Neural cell (in vitro differentiated cells): ENCODE results near the gene RASL10A. TPM values are rescaled to one million over a fixed set of nuclear protein-coding genes. Genes with fewer than 3 reads are reported as not detected.
A peak's percentile ranks its signal among the peaks of the same experiment; 100 is the strongest.

Experiments used
- H2AFZ ChIP-seq: fragments of 200-600, 300-800 bp; sonication (generic), shearing (Covaris generic); 2 replicates; pipeline ENCODE4 v1.6.0; 2014; ENCODE audit warnings: low read depth, mild to moderate bottlenecking, antibody characterized with exemption, low read length, moderate library complexity
- H3F3A ChIP-seq: fragments of 200-600 bp; shearing (Covaris generic); 2 replicates; pipeline ENCODE4 v1.6.1; 2016; ENCODE audit warnings: mild to moderate bottlenecking, moderate library complexity, mixed read lengths, antibody characterized with exemption, low read length; ENCODE audit not compliant: insufficient read depth, poor library complexity, severe bottlenecking
- H3K27ac ChIP-seq: fragments of 200-600, 300-800 bp; sonication (generic), shearing (Covaris generic); 2 replicates; pipeline ENCODE4 v1.5.1; 2014; ENCODE audit warnings: mild to moderate bottlenecking, low read length, moderate library complexity
- H3K27me3 ChIP-seq: fragments of 300-800, 200-600 bp; sonication (generic), shearing (Covaris generic); 2 replicates; pipeline ENCODE4 v1.6.0; 2014; ENCODE audit warnings: mild to moderate bottlenecking, low read depth, low read length, moderate library complexity; ENCODE audit not compliant: insufficient read depth
- H3K36me3 ChIP-seq: fragments of 300-800, 200-600 bp; sonication (generic), shearing (Covaris generic); 2 replicates; pipeline ENCODE4 v1.5.1; 2014; ENCODE audit warnings: mild to moderate bottlenecking, antibody characterized with exemption, low read length, moderate library complexity; ENCODE audit not compliant: insufficient read depth
- H3K4me2 ChIP-seq: fragments of 300-800, 200-600 bp; sonication (generic), shearing (Covaris generic); 2 replicates; pipeline ENCODE4 v1.6.0; 2014; ENCODE audit warnings: mild to moderate bottlenecking, low read length
- H3K4me3 ChIP-seq: fragments of 300-800, 200-600 bp; sonication (generic), shearing (Covaris generic); 2 replicates; pipeline ENCODE4 v1.5.1; 2014; ENCODE audit warnings: mild to moderate bottlenecking, low read length, moderate library complexity
- H3K79me2 ChIP-seq: fragments of 200-600 bp; shearing (Covaris generic); replicated peaks from 2 replicates; pipeline ENCODE4 v1.6.0; 2014; ENCODE audit warnings: mild to moderate bottlenecking, low read length, moderate library complexity; ENCODE audit not compliant: insufficient read depth
- H3K9ac ChIP-seq: fragments of 300-800, 200-600 bp; sonication (generic), shearing (Covaris generic); 2 replicates; pipeline ENCODE4 v1.6.1; 2016; ENCODE audit warnings: mild to moderate bottlenecking, low read length, mixed read lengths
- H3K9me2 ChIP-seq: fragments of 200-600 bp; shearing (Covaris generic); 2 replicates; pipeline ENCODE4 v1.6.1; 2016; ENCODE audit warnings: mild to moderate bottlenecking, low read length, mixed read lengths; ENCODE audit not compliant: insufficient read depth
- H3K9me3 ChIP-seq: fragments of 200-600, 300-800 bp; sonication (generic), shearing (Covaris generic); 2 replicates; pipeline ENCODE4 v1.6.1; 2016; ENCODE audit warnings: mild to moderate bottlenecking, mixed run types, low read length, moderate library complexity, mixed read lengths
- H4K20me1 ChIP-seq: fragments of 200-600 bp; shearing (Covaris generic); 2 replicates; pipeline ENCODE4 v1.6.1; 2016; ENCODE audit warnings: mild to moderate bottlenecking, mixed run types; ENCODE audit not compliant: insufficient read depth
- CTCF ChIP-seq: fragments of 450-650 bp; IDR thresholded peaks from 2 replicates; pipeline ENCODE4 v1.5.1; 2014; ENCODE audit warnings: antibody characterized with exemption, mild to moderate bottlenecking, moderate library complexity; ENCODE audit not compliant: poor library complexity, severe bottlenecking
- EP300 ChIP-seq: fragments of 450-650 bp; conservative IDR thresholded peaks from 2 replicates; pipeline ENCODE4 v1.6.1; 2014; ENCODE audit warnings: antibody characterized with exemption, mild to moderate bottlenecking, moderate library complexity; ENCODE audit not compliant: poor library complexity, severe bottlenecking
- EZH2 ChIP-seq: fragments of 200-600, 300-800 bp; shearing (Covaris generic), sonication (generic); IDR thresholded peaks from 2 replicates; pipeline ENCODE4 v1.6.1; 2014; ENCODE audit warnings: antibody characterized with exemption, low read length, borderline replicate concordance, mild to moderate bottlenecking; ENCODE audit not compliant: insufficient read depth, poor library complexity, severe bottlenecking
- MXI1 ChIP-seq: fragments of 450-650 bp; conservative IDR thresholded peaks from 2 replicates; pipeline ENCODE4 v1.6.1; 2014; ENCODE audit warnings: antibody characterized with exemption, mild to moderate bottlenecking; ENCODE audit not compliant: poor library complexity, severe bottlenecking
- POLR2AphosphoS5 ChIP-seq: IDR thresholded peaks from 2 replicates; pipeline ENCODE4 v1.6.1; 2012
- RAD21 ChIP-seq: fragments of 450-650 bp; conservative IDR thresholded peaks from 2 replicates; pipeline ENCODE4 v1.6.1; 2014; ENCODE audit warnings: antibody characterized with exemption, mild to moderate bottlenecking, moderate library complexity
- REST ChIP-seq: IDR thresholded peaks from 2 replicates; pipeline ENCODE4 v1.6.1; 2012; ENCODE audit warnings: borderline replicate concordance
- SMC3 ChIP-seq: fragments of 450-650 bp; conservative IDR thresholded peaks from 2 replicates; pipeline ENCODE4 v1.6.1; 2014; ENCODE audit warnings: antibody characterized with exemption, mild to moderate bottlenecking, moderate library complexity; ENCODE audit not compliant: poor library complexity
- TAF1 ChIP-seq: IDR thresholded peaks from 2 replicates; pipeline ENCODE4 v1.6.1; 2012; ENCODE audit warnings: low read depth
- polyA plus RNA-seq: library from polyadenylated mRNA; depleted of rRNA; stranded (reverse); fragments of >200 nt; gene quantifications from 2 replicates; pipeline ENCODE4 v1.2.3, GENCODE V29; 2014

RASL10A gene
- polyA plus RNA-seq, 1 donor from 2014 or later, result 3.0 TPM

- H4K20me1 ChIP-seq, result peaks cover 31% of the 10 kb centered on the region
- no peaks in the 10 kb centered on the region for H3K27me3 ChIP-seq
- H3F3A ChIP-seq, result no peaks in the 10 kb centered on the region
- H2AFZ ChIP-seq, result peak within 1 kb of the TSS; percentile 65
- no peaks in the 10 kb centered on the region for H3K9me2 ChIP-seq
- peak within 1 kb of the TSS; percentile 98 for H3K9ac ChIP-seq
- H3K36me3 ChIP-seq, result no peaks in the 10 kb centered on the region
- H3K4me2 ChIP-seq, result peak within 1 kb of the TSS; percentile 97
- peak within 1 kb of the TSS; percentile 91 for H3K4me3 ChIP-seq
- H3K79me2 ChIP-seq, result peaks cover 65% of the 10 kb centered on the region
- no peak for TF ChIP-seq EZH2
- peak; percentile 81 for TF ChIP-seq REST
- no peak for TF ChIP-seq RAD21
- TF ChIP-seq SMC3, result no peak
- TF ChIP-seq MXI1, result peak; percentile 71
- peak; percentile 62 for TF ChIP-seq EP300
- peak; percentile 87 for TF ChIP-seq TAF1
- peak; percentile 95 for TF ChIP-seq POLR2AphosphoS5
- TF ChIP-seq CTCF, result no peak
- peak within 1 kb of the TSS; percentile 98 for H3K27ac ChIP-seq
- H3K9me3 ChIP-seq, result no peaks in the 10 kb centered on the region
Observed at GRCh38 chr22:29267858-29268510, 47.5 kb downstream of the RASL10A start, which contains the start of the genes EWSR1 and RHBDD3. EWSR1 (plus strand) TSS chr22:29268268; CDS start chr22:29268337, 69 bp downstream. RHBDD3 (minus strand) TSS chr22:29267981; CDS start chr22:29265626, 2,355 bp downstream.

- peak overlapping the region; percentile 97 for H3K4me2 ChIP-seq
- H3K9ac ChIP-seq, result peak overlapping the region; percentile 98
- peaks cover 31% of the 10 kb centered on the region for H4K20me1 ChIP-seq
- no peaks in the 10 kb centered on the region for H3K9me3 ChIP-seq
- H2AFZ ChIP-seq, result peak overlapping the region; percentile 65
- H3K36me3 ChIP-seq, result no peaks in the 10 kb centered on the region
- peak overlapping the region; percentile 98 for H3K27ac ChIP-seq
- H3K79me2 ChIP-seq, result peaks cover 60% of the 10 kb centered on the region
- H3K9me2 ChIP-seq, result no peaks in the 10 kb centered on the region
- TF ChIP-seq POLR2AphosphoS5 (no peak), REST (no peak), SMC3 (no peak), RAD21 (no peak), MXI1 (no peak), EZH2 (no peak), EP300 (no peak), TAF1 (no peak), CTCF (no peak)
- no peaks in the 10 kb centered on the region for H3F3A ChIP-seq
- peak overlapping the region; percentile 91 for H3K4me3 ChIP-seq
- H3K27me3 ChIP-seq, result no peaks in the 10 kb centered on the region
Observed at GRCh38 chr22:29267462-29267857, 48.0 kb downstream of the RASL10A start.
